ENCODE results near the gene LRRC23. TPM values are rescaled to one million over a fixed set of nuclear protein-coding genes. Genes with fewer than 3 reads are reported as not detected.
A peak's percentile ranks its signal among the peaks of the same experiment; 100 is the strongest.

Gene LRRC23
- total RNA-seq (2012; rRNA removed) (8.9 and 11.1 TPM in 2 replicates), polyA plus RNA-seq (2012; rRNA removed) (9.2 and 11.4 TPM in 2 replicates), Bru-seq, nascent RNA (percentile 56 among the genes with signal in this experiment), BruChase-seq, experiment 1, labeled RNA remaining after a 6-hour chase (percentile 77 among the genes with signal in this experiment), BruChase-seq, experiment 2, labeled RNA remaining after a 2-hour chase (percentile 64 among the genes with signal in this experiment)
- polyA plus RNA-seq (2012; cell fraction: cytosol; rRNA removed), result 4.4 and 12.5 TPM in 2 replicates
- 3.3 and 9.7 TPM in 2 replicates for polyA plus RNA-seq (2012; cell fraction: nucleus; rRNA removed; ENCODE audit: low replicate concordance)
- long read RNA-seq, partial matches to known transcripts, result 0 of 6 reads
- long read RNA-seq, other reads (novel, unspliced or antisense), result 4 of 6 reads

GRCh38 chr12:6904280-6905276 lies at the start of gene LRRC23:
LRRC23 (plus strand) TSS chr12:6904822; CDS start chr12:6905634, 812 bp downstream.
- peak within 1 kb of the TSS; percentile 96 for H3K4me2 ChIP-seq (ENCODE audit: low read depth, low read length)
- peak; percentile 99 for ATAC-seq (ENCODE audit: low read depth)
- H2AK9ac ChIP-seq (replicated peaks; ENCODE audit: low read depth, low read length, poor library complexity), result peak within 1 kb of the TSS; percentile 89
- H3K18ac ChIP-seq (ENCODE audit: low read depth, low read length), result peak within 1 kb of the TSS; percentile 44
- CTCF ChIA-PET, result interaction anchor here (0.5 to 2.3 kb wide), 3 partner anchors 13 to 92 kb away, joined by 3 to 9 read pairs (median 7); no protein-coding TSS in a partner anchor
- H3K4me1 ChIP-seq (ENCODE audit: control insufficient read depth, insufficient read depth, low read length), result peaks cover 3% of the 10 kb centered on the region; the same call in 1 of the 2 replicates
- peak within 1 kb of the TSS; percentile 25 for H2BK5ac ChIP-seq (ENCODE audit: low read depth, low read length, poor library complexity, severe bottlenecking)
- peak within 1 kb of the TSS; percentile 74 for H3K27ac ChIP-seq (ENCODE audit: insufficient read depth, low read length)
- no peaks in the 10 kb centered on the region for H3K27me3 ChIP-seq (ENCODE audit: control insufficient read depth, insufficient read depth, low read length)
- H3K79me1 ChIP-seq (ENCODE audit: low read depth in 1 of 2, low read length in 2 of 2), result no peaks in the 10 kb centered on the region; a peak in 1 of 4 replicates
- BruUV-seq (replicated peaks), result no TSS peak
- peaks cover 4% of the 10 kb centered on the region; the same call in 1 of the 2 replicates for H3K9me1 ChIP-seq (ENCODE audit: insufficient read depth, low read length)
- peak; percentile 93 for DNase-seq
- no peaks in the 10 kb centered on the region for H4K20me1 ChIP-seq (ENCODE audit: insufficient read depth, low read length)
- peak within 1 kb of the TSS; percentile 63; the same call in 1 of the 2 replicates for H2BK20ac ChIP-seq (ENCODE audit: low read depth, low read length)
- H3K14ac ChIP-seq (replicated peaks; ENCODE audit: low read depth, low read length), result peak within 1 kb of the TSS; percentile 85
- H2AK5ac ChIP-seq (ENCODE audit: low read depth, low read length), result peak within 1 kb of the TSS; percentile 65
- H3K36me3 ChIP-seq (ENCODE audit: control insufficient read depth, insufficient read depth, low read length), result no peaks in the 10 kb centered on the region; the same call in 1 of the 2 replicates
- peak within 1 kb of the TSS; percentile 96 for H2AFZ ChIP-seq (replicated peaks; ENCODE audit: low read length, poor library complexity)
- H4K5ac ChIP-seq (ENCODE audit: low read depth, low read length), result peak within 1 kb of the TSS; percentile 92
- peak within 1 kb of the TSS; percentile 81 for H3K9ac ChIP-seq (ENCODE audit: low read depth, low read length)
- 2% methylated on average over 15 of the region's 34 CpGs; no CpG with 5 or more reads in 1 of the 2 experiments for WGBS, 2 experiments (ENCODE audit: extremely low coverage in 2 of 2, insufficient read length in 1 of 2)
- H3K4ac ChIP-seq (ENCODE audit: low read depth, low read length), result peak within 1 kb of the TSS; percentile 76
- dilution Hi-C loops (cut with HindIII; ENCODE audit: low sequenced_read_pairs, unreplicated experiment) (no loop called here), in situ Hi-C loops (cut with MboI; ENCODE audit: low sequenced_read_pairs) (no loop called here), intact Hi-C loops (cut with micrococcal nuclease) (no loop called here)
- TF ChIP-seq USF2 (IDR thresholded peaks at IDR 0.05; ENCODE audit: low read depth, low read length), result no peak
- TF ChIP-seq MAZ (IDR thresholded peaks at IDR 0.05; ENCODE audit: borderline replicate concordance, low read depth, low read length), result peak; percentile 6; the same call in 1 of the 2 replicates
- no peak for TF ChIP-seq SMC3 (IDR thresholded peaks at IDR 0.05; ENCODE audit: low read depth, low read length)
- TF ChIP-seq ELK1 (IDR thresholded peaks at IDR 0.05; ENCODE audit: borderline replicate concordance, low read depth, low read length), result no peak
- peak; percentile 60; the same call in 1 of the 2 replicates for TF ChIP-seq POLR2A (IDR thresholded peaks at IDR 0.05; ENCODE audit: low read depth, low read length)
- peak; percentile 75 for TF ChIP-seq CEBPB (IDR thresholded peaks at IDR 0.05; ENCODE audit: low read depth, low read length)
- no peak for TF ChIP-seq BHLHE40 (IDR thresholded peaks at IDR 0.05; ENCODE audit: low read depth, low read length)
- TF ChIP-seq MXI1 (IDR thresholded peaks at IDR 0.05; ENCODE audit: borderline replicate concordance, low read depth, low read length), result 0 out of 2 replicates have a peak, but pooled peaks have one; percentile 14
- peak within 1 kb of the TSS; percentile 57; the same call in 1 of the 2 replicates for H2BK120ac ChIP-seq (ENCODE audit: low read depth, low read length)
- H2BK15ac ChIP-seq (ENCODE audit: low read depth, low read length), result peak within 1 kb of the TSS; percentile 54; the same call in 2 of the 3 replicates
- H4K91ac ChIP-seq (ENCODE audit: insufficient read depth, low read depth, low read length), result peak within 1 kb of the TSS; percentile 57
- H3K56ac ChIP-seq (ENCODE audit: extremely low read depth, insufficient read depth, low read length), result 0 out of 2 replicates have a peak within 1 kb of the TSS, but pooled peaks have one; percentile 29
- H3K23ac ChIP-seq (ENCODE audit: low read depth, low read length), result peak within 1 kb of the TSS; percentile 21; the same call in 1 of the 2 replicates
- H3K4me3 ChIP-seq (ENCODE audit: insufficient read depth, low read depth, low read length), result peak within 1 kb of the TSS; percentile 90
- H4K8ac ChIP-seq (ENCODE audit: low read depth in 2 of 2, low read length in 2 of 2), result peak within 1 kb of the TSS; percentile 94 to 98
- POLR2A ChIA-PET (ENCODE audit: unreplicated experiment), result interaction anchor here (1.0 kb wide), 1 partner anchor 21 kb away, joined by 4 read pairs; no protein-coding TSS in a partner anchor
- H3K9me3 ChIP-seq (ENCODE audit: control insufficient read depth, insufficient read depth, low read length), result no peaks in the 10 kb centered on the region
